Measurements from ENCODE around the gene CTXN3.

DNA sequence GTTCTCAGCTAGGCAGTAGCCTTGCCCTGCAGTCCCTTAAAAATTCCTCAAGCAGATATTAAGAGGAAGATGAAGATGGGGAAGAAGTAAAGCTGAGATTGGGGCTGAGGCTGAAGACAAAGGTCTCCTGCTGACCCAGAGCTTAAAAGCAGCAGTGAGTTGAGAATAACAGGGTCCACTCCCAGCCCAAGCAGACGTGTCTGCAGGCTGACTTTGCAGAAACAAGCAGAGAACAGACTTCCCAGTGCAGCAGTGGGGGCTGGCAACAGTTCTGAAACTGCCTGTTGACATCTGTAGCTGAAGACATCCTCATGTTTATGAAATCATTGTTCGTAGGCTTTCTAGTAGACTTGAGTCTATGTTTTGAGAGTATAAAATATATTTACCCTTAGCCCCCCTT, 1.1 kb downstream of the CTXN3 start:
- no peak for TF ChIP-seq EZH2 (IDR thresholded peaks at IDR 0.05; ENCODE audit: borderline replicate concordance, low read depth, low read length, severe bottlenecking)
- no peak for TF ChIP-seq POLR2A (IDR thresholded peaks at IDR 0.05; ENCODE audit: low read depth, low read length)
- TF ChIP-seq CTCF (IDR thresholded peaks at IDR 0.05; ENCODE audit: extremely low read depth in 1 of 2, insufficient read depth in 1 of 2, low read depth in 1 of 2, low read length in 2 of 2) = no peak
- no peak for TF ChIP-seq FOS (IDR thresholded peaks at IDR 0.05; ENCODE audit: borderline replicate concordance, insufficient read depth, low read length)
- no peak for TF ChIP-seq POLR2AphosphoS5 (IDR thresholded peaks at IDR 0.05; ENCODE audit: insufficient read depth, low read depth, low read length)
- no peak for TF ChIP-seq MYC (IDR thresholded peaks at IDR 0.05; ENCODE audit: low read depth, low read length)
- TF ChIP-seq JUN (IDR thresholded peaks at IDR 0.05; ENCODE audit: borderline replicate concordance, insufficient read depth, insufficient read length, low read depth) = no peak
